MG63 (cell line): ENCODE results near the gene CHIC2. TPM values are rescaled to one million over a fixed set of nuclear protein-coding genes. Genes with fewer than 3 reads are reported as not detected.

Experiments used
- DNase-seq: peaks from one replicate; pipeline ENCODE4 v3.0.0-alpha.2; 2020
- H3K27me3 ChIP-seq: fragments of 250-450 bp; sonication (Bioruptor Pico); 2 replicates; pipeline ENCODE4 v1.5.1; 2020; ENCODE audit warnings: mild to moderate bottlenecking, moderate library complexity
- H3K36me3 ChIP-seq: fragments of 250-450 bp; sonication (Bioruptor Pico); 2 replicates; pipeline ENCODE4 v1.5.1; 2020; ENCODE audit warnings: mild to moderate bottlenecking, moderate library complexity
- H3K4me3 ChIP-seq: fragments of 250-450 bp; sonication (Bioruptor Pico); 2 replicates; pipeline ENCODE4 v1.5.1; 2020; ENCODE audit warnings: mild to moderate bottlenecking, moderate library complexity
- H3K9me3 ChIP-seq: fragments of 250-450 bp; sonication (Bioruptor Pico); 2 replicates; pipeline ENCODE4 v1.5.1; 2020; ENCODE audit warnings: mild to moderate bottlenecking, moderate library complexity
- total RNA-seq: library from RNA; depleted of rRNA; stranded (reverse); fragments of >200 nt; shearing (Covaris generic); gene quantifications from 2 replicates; pipeline ENCODE4 v1.2.3, GENCODE V29; 2014; ENCODE audit warnings: low replicate concordance

CHIC2 gene
- total RNA-seq, 1 experiment from 2014 or later: 179 TPM

DNA sequence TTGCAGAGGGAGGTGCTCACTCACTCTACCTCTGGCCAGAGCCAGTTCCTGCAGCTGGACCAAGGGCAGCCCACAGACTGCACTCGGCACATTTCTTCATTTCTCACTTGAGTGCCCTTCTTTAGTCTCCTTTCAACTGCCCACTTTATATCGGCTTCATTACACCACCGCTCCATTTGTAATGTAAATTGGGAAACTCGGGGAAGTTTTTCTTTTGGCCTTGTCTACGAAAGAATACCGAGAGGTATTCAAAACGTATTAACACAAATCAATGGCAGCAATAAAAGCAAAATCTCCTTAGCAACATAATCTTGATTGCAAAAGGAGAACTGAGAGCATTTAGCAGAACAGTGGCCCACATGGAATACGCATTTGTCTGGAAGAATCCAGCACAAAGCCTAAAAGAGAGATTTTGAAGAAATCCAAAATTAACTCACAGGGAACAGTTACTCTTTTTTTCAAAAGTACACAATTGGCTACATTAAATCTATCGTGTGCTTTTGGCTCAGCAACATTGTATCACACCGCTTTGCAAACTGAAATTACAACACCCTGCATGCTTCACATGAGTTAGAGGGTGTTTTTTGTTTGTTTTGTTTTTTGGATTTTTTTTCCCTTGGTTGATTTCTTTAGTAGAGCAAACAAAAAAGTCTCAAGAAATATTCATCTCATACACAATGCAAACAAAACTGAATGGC lies 62.6 kb downstream of the CHIC2 start:
- Histone ChIP-seq H3K36me3 (peaks cover 71% of the 10 kb centered on the region), H3K27me3 (no peaks in the 10 kb centered on the region), H3K4me3 (no peak overlapping the region), H3K9me3 (no peaks in the 10 kb centered on the region)
- no peak for DNase-seq

- H3K36me3 ChIP-seq: peaks cover 66% of the 10 kb centered on the region
- no peaks in the 10 kb centered on the region for H3K9me3 ChIP-seq
- no peak overlapping the region for H3K4me3 ChIP-seq
- no peak for DNase-seq
- H3K27me3 ChIP-seq: no peaks in the 10 kb centered on the region
These were observed 66.5 kb downstream of the CHIC2 start for GRCh38 chr4:53997898-53998297.

DNA sequence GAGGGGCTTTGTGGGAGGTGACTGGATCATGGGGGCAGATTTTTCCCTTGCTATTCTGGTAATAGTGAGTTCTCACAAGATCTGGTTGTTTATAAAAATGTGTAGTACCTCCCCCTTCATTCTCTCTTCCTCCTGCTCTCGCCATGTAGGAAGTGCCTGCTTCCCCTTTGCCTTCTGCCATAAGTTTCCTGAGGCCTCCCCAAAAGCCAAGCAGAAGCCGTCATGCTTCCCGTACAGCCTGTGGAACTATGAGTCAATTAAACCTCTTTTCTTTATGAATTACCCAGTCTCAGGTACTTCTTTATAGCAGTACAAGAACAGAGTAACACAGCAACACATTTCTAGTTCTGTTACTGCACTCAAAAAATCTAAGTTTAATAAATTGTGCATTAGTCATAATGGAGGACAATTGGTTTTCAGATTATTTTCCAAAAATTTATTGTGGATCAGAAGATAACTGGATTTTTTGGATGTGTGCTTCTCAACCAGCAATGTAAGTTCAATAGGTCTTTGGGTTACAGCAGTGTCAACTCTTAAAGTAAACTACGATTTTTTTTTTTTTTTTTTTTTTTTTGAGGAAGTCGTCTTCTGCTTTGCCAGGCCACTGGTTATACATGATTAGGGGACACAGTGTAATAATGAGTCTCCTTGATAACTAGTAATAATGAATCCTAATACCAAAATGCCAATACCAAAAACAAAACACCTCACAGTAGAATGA lies 69.9 kb downstream of the CHIC2 start:
- peaks cover 54% of the 10 kb centered on the region for H3K36me3 ChIP-seq
- H3K4me3 ChIP-seq: no peak overlapping the region
- DNase-seq: no peak
- H3K9me3 ChIP-seq: no peaks in the 10 kb centered on the region
- no peaks in the 10 kb centered on the region for H3K27me3 ChIP-seq

GRCh38 chr4:53992785-53993184 lies 71.6 kb downstream of the CHIC2 start:
- Histone ChIP-seq H3K27me3 (no peaks in the 10 kb centered on the region), H3K4me3 (no peak overlapping the region), H3K9me3 (no peaks in the 10 kb centered on the region), H3K36me3 (peaks cover 44% of the 10 kb centered on the region)
- DNase-seq: no peak

DNA sequence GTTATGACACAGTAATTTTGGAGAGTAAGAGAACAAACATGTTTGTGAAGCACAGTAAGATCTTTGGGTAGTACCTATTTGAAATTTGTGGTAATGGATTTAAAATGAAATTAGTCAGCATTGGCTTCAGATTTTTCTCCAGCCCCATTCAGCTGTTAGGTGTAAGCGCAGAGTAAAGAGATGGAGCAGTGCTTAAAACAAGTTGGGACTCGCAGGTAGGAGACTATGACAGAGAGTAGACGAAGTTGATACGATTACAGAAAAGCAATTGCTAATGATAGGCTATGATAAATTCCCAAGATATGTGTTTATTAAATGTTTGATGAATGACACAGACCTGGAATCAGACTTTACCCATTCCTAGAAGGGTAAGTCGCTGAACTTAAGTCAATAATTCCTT lies 72.6 kb downstream of the CHIC2 start:
- H3K4me3 ChIP-seq: no peak overlapping the region
- H3K36me3 ChIP-seq: peaks cover 37% of the 10 kb centered on the region
- no peaks in the 10 kb centered on the region for H3K27me3 ChIP-seq
- no peaks in the 10 kb centered on the region for H3K9me3 ChIP-seq
- no peak for DNase-seq

GRCh38 chr4:53990641-53991040 lies 73.8 kb downstream of the CHIC2 start:
- Histone ChIP-seq H3K36me3 (peaks cover 28% of the 10 kb centered on the region), H3K9me3 (no peaks in the 10 kb centered on the region), H3K27me3 (no peaks in the 10 kb centered on the region), H3K4me3 (no peak overlapping the region)
- no peak for DNase-seq

DNA sequence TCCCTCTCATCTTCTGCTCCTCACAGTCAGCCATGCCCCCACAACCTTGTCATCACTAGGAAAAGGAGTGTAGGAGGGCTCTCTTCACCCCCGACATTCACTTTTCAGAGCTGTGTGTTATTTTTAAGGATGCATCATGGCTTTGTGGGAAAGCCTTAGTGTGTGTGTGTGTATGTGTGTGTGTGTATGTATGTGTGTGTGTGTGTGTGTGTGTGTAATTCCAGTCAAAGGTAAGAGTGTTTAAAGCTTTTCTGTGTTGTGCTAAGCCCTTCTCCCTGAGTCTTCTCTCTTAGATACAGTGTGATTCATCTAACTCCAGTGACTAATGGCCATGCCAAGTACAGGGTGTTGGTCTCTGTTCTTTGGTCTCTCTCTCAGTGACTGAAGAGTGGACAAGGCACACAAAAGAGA lies 76.6 kb downstream of the CHIC2 start:
- DNase-seq: peak; percentile 53
- peaks cover 12% of the 10 kb centered on the region for H3K36me3 ChIP-seq
- H3K27me3 ChIP-seq: no peaks in the 10 kb centered on the region
- no peak overlapping the region for H3K4me3 ChIP-seq
- no peaks in the 10 kb centered on the region for H3K9me3 ChIP-seq

DNA sequence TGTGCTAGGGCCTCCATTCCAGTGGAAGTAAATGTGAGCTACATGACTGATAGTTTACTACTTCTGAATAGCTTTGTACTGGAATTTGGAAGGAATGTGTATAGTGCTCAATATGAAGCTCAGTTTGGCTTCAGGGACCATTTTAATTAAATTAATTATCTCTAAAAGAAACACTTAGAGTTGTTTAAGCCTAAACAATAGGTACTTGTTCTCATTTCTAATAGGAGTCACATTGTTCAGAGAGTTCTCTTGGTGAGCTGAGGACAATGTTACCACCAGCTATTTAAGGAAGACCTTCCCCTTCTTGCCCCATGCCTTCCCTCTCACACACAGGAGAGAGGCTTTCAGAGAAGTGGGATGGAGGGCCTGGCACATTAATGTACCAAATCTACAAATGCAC lies 78.3 kb downstream of the CHIC2 start:
- Histone ChIP-seq H3K27me3 (no peaks in the 10 kb centered on the region), H3K9me3 (no peaks in the 10 kb centered on the region), H3K4me3 (no peak overlapping the region), H3K36me3 (peaks cover 10% of the 10 kb centered on the region; the same call in 1 of the 2 replicates)
- no peak for DNase-seq

DNA sequence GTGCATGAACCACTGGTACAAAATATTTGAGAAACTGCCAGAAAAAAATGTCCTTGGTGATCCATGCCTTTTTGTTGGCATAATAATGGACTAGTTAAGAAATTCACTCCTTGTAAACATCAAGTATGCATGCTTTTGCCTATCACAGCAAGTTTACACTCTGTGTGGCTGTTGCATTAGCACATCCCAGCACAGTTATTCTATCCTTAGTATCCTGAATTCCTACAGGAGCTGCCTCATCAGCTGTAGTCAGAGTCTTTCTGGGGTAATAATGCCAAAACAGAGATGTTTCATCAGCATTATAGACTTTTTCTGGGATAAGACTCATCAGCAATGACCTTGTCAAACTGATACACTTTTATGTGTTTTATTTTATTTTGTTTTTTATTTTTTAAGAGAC lies 82.8 kb downstream of the CHIC2 start:
- no peaks in the 10 kb centered on the region for H3K36me3 ChIP-seq
- no peak overlapping the region for H3K4me3 ChIP-seq
- DNase-seq: no peak
- H3K27me3 ChIP-seq: no peaks in the 10 kb centered on the region
- H3K9me3 ChIP-seq: no peaks in the 10 kb centered on the region

DNA sequence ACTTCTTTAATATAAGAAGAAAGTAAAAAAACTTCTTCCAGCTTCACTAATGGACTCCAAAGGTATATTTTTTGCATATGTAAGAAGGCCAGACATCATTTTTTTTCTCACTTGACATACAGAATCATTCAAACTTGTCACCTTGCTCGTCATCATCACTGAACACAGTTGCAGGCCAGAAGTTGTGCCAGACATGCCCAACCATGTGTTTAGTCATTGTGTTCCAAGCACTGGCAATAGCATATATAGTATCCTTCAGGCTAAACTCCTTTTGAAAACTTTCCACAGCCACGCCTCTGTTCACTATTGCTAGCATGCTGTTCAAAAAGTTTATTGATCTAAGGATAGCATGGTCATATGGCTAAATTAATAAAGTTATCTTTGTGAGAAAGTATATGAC lies 83.3 kb downstream of the CHIC2 start:
- no peak overlapping the region for H3K4me3 ChIP-seq
- no peak for DNase-seq
- no peaks in the 10 kb centered on the region for H3K9me3 ChIP-seq
- H3K36me3 ChIP-seq: no peaks in the 10 kb centered on the region
- H3K27me3 ChIP-seq: no peaks in the 10 kb centered on the region

GRCh38 chr4:53974561-53974960 lies 89.8 kb downstream of the CHIC2 start:
- DNase-seq: no peak
- Histone ChIP-seq H3K36me3 (no peaks in the 10 kb centered on the region), H3K4me3 (no peak overlapping the region), H3K9me3 (no peaks in the 10 kb centered on the region), H3K27me3 (no peaks in the 10 kb centered on the region)

GRCh38 chr4:53967986-53968385 lies 96.4 kb downstream of the CHIC2 start:
- H3K4me3 ChIP-seq: no peak overlapping the region
- DNase-seq: no peak
- H3K36me3 ChIP-seq: no peaks in the 10 kb centered on the region
- no peaks in the 10 kb centered on the region for H3K9me3 ChIP-seq
- no peaks in the 10 kb centered on the region for H3K27me3 ChIP-seq

DNA sequence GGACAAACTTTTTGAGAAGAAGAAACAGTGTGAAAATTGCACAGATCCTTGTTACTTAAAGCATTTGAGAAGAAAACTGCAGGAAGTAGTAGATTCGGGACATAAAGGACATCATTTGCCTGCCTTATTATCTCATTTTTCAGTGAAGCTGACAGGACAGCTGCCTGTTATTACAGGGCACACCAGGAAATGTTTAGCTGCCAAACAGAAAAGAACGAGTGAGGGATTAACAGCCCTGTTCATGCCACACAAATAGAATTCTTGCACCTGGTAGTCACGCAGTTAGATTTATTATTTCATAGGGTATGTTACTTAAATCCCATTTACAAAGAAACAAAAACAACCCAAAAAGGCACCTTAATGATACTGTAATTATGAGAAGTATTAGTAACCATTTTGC lies 100.6 kb downstream of the CHIC2 start:
- no peak for DNase-seq
- no peak overlapping the region for H3K4me3 ChIP-seq
- no peaks in the 10 kb centered on the region for H3K27me3 ChIP-seq
- H3K9me3 ChIP-seq: no peaks in the 10 kb centered on the region
- H3K36me3 ChIP-seq: no peaks in the 10 kb centered on the region

GRCh38 chr4:53963336-53963735 lies 101.1 kb downstream of the CHIC2 start:
- no peak overlapping the region for H3K4me3 ChIP-seq
- H3K36me3 ChIP-seq: no peaks in the 10 kb centered on the region
- H3K27me3 ChIP-seq: no peaks in the 10 kb centered on the region
- H3K9me3 ChIP-seq: no peaks in the 10 kb centered on the region
- DNase-seq: no peak

- Histone ChIP-seq H3K27me3 (no peaks in the 10 kb centered on the region), H3K9me3 (no peaks in the 10 kb centered on the region), H3K4me3 (no peak overlapping the region), H3K36me3 (no peaks in the 10 kb centered on the region)
- DNase-seq: peak; percentile 73
These were observed 101.7 kb downstream of the CHIC2 start for GRCh38 chr4:53962516-53963225.

DNA sequence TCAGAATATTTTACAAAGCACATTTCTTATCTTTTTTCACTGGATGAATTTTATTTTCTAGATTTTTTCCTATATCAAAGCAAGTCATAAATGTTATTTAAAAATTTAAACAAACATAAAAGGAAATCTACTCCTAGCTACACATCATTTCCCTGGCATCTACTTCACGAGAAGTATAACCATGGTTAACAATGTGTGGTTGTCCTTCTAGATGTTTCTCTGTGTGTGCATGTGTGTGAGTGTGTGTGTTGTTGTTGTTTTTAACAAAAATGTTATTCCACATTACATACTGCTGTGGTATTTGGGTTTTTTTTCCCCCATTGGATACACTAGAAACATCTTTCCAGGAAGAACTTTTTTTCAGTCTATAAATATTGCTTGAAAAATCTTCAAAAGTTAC lies 103.1 kb downstream of the CHIC2 start:
- no peaks in the 10 kb centered on the region for H3K36me3 ChIP-seq
- H3K27me3 ChIP-seq: no peaks in the 10 kb centered on the region
- H3K9me3 ChIP-seq: no peaks in the 10 kb centered on the region
- no peak for DNase-seq
- no peak overlapping the region for H3K4me3 ChIP-seq

- H3K36me3 ChIP-seq: no peaks in the 10 kb centered on the region
- no peaks in the 10 kb centered on the region for H3K27me3 ChIP-seq
- no peak overlapping the region for H3K4me3 ChIP-seq
These were observed 103.6 kb downstream of the CHIC2 start for GRCh38 chr4:53960843-53961242.

More at GRCh38 chr4:53960843-53961242, 103.6 kb downstream of the CHIC2 start:
- H3K9me3 ChIP-seq: no peaks in the 10 kb centered on the region
- no peak for DNase-seq
